Gastroesophageal sphincter (tissue), 3 donors: ENCODE data around the gene CTIF.

Experiments
- CTCF ChIP-seq, 4 experiments: fragments of 200-600 bp in 2 of 4; fragments of 450-650 bp in 2 of 4; sonication (generic) in 1 of 4; IDR thresholded peaks; one replicate each; pipeline ENCODE4 v1.5.1; 2017 to 2019; ENCODE audit warnings: antibody characterized with exemption in 4 of 4, mild to moderate bottlenecking in 2 of 4, moderate library complexity in 2 of 4
- EP300 ChIP-seq: sonication (generic); formaldehyde crosslinking; IDR thresholded peaks from one replicate; pipeline ENCODE4 v1.6.1; 2017; ENCODE audit warnings: antibody characterized with exemption, mild to moderate bottlenecking
- POLR2A ChIP-seq, 2 donors: fragments of 450-650 bp; IDR thresholded peaks; one replicate each; pipeline ENCODE4 v1.6.1; 2017; ENCODE audit warnings: antibody characterized with exemption in 2 of 2, mild to moderate bottlenecking in 2 of 2, moderate library complexity in 1 of 2
- POLR2AphosphoS5 ChIP-seq: sonication (generic); formaldehyde crosslinking; IDR thresholded peaks from one replicate; pipeline ENCODE4 v1.6.1; 2017; ENCODE audit warnings: antibody characterized with exemption

DNA sequence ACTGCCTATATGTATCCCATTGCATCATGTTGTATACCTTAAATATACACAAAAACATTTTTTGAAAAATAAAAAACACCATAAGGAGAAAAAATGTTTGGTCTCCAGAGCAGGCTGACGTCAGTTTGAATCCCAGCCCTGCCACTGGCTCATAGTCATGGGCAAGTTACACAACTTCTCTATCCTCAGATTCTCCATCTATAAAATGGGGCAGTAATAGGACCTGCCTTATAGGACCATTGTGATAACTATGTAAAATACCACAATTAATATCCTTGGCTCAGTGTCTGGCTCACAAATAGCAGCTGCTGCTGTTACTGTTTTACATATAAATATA lies 276.3 kb downstream of the CTIF start:
- TF ChIP-seq CTCF (IDR thresholded peaks at IDR 0.05), result no peak
- no peak for TF ChIP-seq POLR2AphosphoS5
- no peak for TF ChIP-seq POLR2A (IDR thresholded peaks at IDR 0.05)
- TF ChIP-seq EP300, result no peak
